A673 (cell line): ENCODE results near the gene BATF2. TPM values are rescaled to one million over a fixed set of nuclear protein-coding genes. Genes with fewer than 3 reads are reported as not detected.
"Not testable (repeated sequence)": the region's sequence is repeated elsewhere in the genome, so short reads cannot be mapped to it uniquely, and the experiment has no call there.

Source experiments
- BruUV-seq: library from RNA; stranded (reverse); fragments of 400-500 nt; replicated peaks from 2 replicates; lab custom pipeline; 2021; lab: Mats Ljungman, UMichigan
- CTCF ChIA-PET: fragments of 300-600 bp; sonication (Branson Sonifier 250); formaldehyde crosslinking; loops from one replicate; lab custom pipeline; 2022; ENCODE audit warnings: antibody characterized with exemption; lab: Charles Lee
- POLR2A ChIA-PET: fragments of 300-600 bp; sonication (Branson Sonifier 250); formaldehyde crosslinking; loops from one replicate; lab custom pipeline; 2022; ENCODE audit warnings: antibody characterized with exemption; ENCODE audit not compliant: low non-redundant PET; lab: Charles Lee
- DNase-seq: peaks from one replicate; pipeline ENCODE4 v3.0.0-alpha.2; 2015; ENCODE audit warnings: low spot score
- H3K27ac ChIP-seq: fragments of 200-600 bp; sonication (generic); 2 replicates; pipeline ENCODE4 v1.5.1; 2016; ENCODE audit warnings: mixed run types, low read depth, mild to moderate bottlenecking, mixed read lengths, antibody characterized with exemption, low read length; ENCODE audit not compliant: poor library complexity, severe bottlenecking
- H3K27me3 ChIP-seq: fragments of 200-600 bp; sonication (generic); replicated peaks from 2 replicates; pipeline ENCODE4 v1.6.1; 2017; ENCODE audit warnings: mixed run types, low read depth, mild to moderate bottlenecking, mixed read lengths, antibody characterized with exemption, low read length; ENCODE audit not compliant: insufficient read depth, poor library complexity
- H3K36me3 ChIP-seq: fragments of 200-600 bp; sonication (generic); 2 replicates; pipeline ENCODE4 v1.6.1; 2016; ENCODE audit warnings: mixed run types, mild to moderate bottlenecking, mixed read lengths, antibody characterized with exemption, low read length; ENCODE audit not compliant: insufficient read depth, poor library complexity, severe bottlenecking
- H3K4me1 ChIP-seq: fragments of 200-600 bp; sonication (generic); 2 replicates; pipeline ENCODE4 v1.6.1; 2017; ENCODE audit warnings: mixed run types, mild to moderate bottlenecking, mixed read lengths, antibody characterized with exemption, low read length; ENCODE audit not compliant: insufficient read depth, poor library complexity, severe bottlenecking
- H3K4me3 ChIP-seq: fragments of 200-600 bp; sonication (generic); 2 replicates; pipeline ENCODE4 v1.5.1; 2016; ENCODE audit warnings: low read depth, mixed run types, mild to moderate bottlenecking, mixed read lengths, low read length; ENCODE audit not compliant: poor library complexity, severe bottlenecking
- H3K9me3 ChIP-seq: fragments of 200-600 bp; sonication (generic); 2 replicates; pipeline ENCODE4 v1.6.1; 2016; ENCODE audit warnings: mixed run types, low read depth, mild to moderate bottlenecking, mixed read lengths, antibody characterized with exemption, low read length; ENCODE audit not compliant: poor library complexity, severe bottlenecking
- EZH2 ChIP-seq: fragments of 200-600 bp; sonication (generic); IDR thresholded peaks from 2 replicates; pipeline ENCODE4 v1.6.1; 2017; ENCODE audit warnings: borderline replicate concordance, low read depth, mild to moderate bottlenecking, mixed read lengths, antibody characterized with exemption, low read length; ENCODE audit not compliant: poor library complexity, severe bottlenecking
- intact Hi-C: fragments of 100-400 bp; cut with micrococcal nuclease; formaldehyde crosslinking; loops from one replicate; pipeline ENCODE4 v1.10.0; 2022; ENCODE audit not compliant: unreplicated experiment
- total RNA-seq: library from RNA; stranded (reverse); gene quantifications from 2 replicates; pipeline ENCODE4 v1.2.3, GENCODE V29; 2021
- TF ChIP-seq, protein P1 (sequence below): fragments of 300-800, 200-600 bp; sonication (generic); conservative IDR thresholded peaks from 2 replicates; pipeline ENCODE4 v1.5.1; 2017; ENCODE audit warnings: low read depth, mild to moderate bottlenecking, antibody characterized with exemption, low read length, moderate library complexity, mixed read lengths

Gene BATF2
- total RNA-seq, 1 experiment from 2014 or later: not detected

DNA sequence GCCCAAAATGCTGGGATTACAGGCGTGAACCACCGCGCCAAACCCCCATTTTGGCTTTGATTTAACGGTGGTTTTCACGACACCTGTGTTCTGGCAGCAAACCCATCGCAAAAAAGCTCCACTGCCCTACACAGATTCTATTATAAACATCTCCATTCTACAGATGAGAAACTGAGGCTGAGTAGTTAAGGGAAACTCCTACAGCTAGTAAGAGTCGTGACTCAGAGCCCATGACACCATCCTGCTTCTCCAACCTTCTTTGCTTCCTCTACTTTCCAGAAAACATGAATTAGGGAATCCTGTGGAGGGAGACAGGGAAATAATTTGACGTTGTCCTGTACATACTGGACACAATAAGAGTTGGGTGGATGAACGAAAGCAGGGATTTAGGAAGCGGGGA is 30.0 kb upstream of the BATF2 start:
- Histone ChIP-seq H3K27me3 (no peaks in the 10 kb centered on the region), H3K4me1 (peaks cover 12% of the 10 kb centered on the region), H3K27ac (peak overlapping the region; percentile 82), H3K4me3 (peak overlapping the region; percentile 52), H3K36me3 (no peaks in the 10 kb centered on the region), H3K9me3 (no peaks in the 10 kb centered on the region)
- TF ChIP-seq, protein P1, sequence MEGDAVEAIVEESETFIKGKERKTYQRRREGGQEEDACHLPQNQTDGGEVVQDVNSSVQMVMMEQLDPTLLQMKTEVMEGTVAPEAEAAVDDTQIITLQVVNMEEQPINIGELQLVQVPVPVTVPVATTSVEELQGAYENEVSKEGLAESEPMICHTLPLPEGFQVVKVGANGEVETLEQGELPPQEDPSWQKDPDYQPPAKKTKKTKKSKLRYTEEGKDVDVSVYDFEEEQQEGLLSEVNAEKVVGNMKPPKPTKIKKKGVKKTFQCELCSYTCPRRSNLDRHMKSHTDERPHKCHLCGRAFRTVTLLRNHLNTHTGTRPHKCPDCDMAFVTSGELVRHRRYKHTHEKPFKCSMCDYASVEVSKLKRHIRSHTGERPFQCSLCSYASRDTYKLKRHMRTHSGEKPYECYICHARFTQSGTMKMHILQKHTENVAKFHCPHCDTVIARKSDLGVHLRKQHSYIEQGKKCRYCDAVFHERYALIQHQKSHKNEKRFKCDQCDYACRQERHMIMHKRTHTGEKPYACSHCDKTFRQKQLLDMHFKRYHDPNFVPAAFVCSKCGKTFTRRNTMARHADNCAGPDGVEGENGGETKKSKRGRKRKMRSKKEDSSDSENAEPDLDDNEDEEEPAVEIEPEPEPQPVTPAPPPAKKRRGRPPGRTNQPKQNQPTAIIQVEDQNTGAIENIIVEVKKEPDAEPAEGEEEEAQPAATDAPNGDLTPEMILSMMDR: no peak
- no peak for TF ChIP-seq EZH2
- POLR2A ChIA-PET: no interaction called here
- DNase-seq: no peak
- no TSS peak for BruUV-seq
- intact Hi-C loops: loop anchor here (5.0 kb wide), 1 partner anchor 90 kb away; the partner anchor contains the start of gene ZNHIT2
- CTCF ChIA-PET: no interaction called here

DNA sequence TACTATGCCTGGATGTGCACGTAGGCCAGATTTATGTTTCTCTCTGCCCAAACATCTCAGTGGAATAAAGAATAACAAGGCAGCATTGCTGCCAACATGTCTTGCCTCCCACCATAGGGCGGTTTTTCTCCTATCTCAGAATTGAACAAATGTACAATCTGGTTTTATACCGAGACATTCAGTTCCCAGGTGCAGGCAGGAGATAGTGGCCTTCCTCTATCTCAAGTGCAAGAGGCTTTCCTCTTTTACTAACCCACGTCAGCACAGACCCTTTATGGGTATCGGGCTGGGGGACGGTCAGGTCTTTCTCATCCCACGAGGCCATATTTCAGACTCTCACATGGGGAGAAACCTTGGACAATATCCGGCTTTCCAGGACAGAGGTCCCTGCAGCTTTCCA is 26.7 kb upstream of the BATF2 start:
- H3K27me3 ChIP-seq, POLR2A ChIA-PET, H3K9me3 ChIP-seq, intact Hi-C loops, H3K4me3 ChIP-seq, H3K27ac ChIP-seq, BruUV-seq, DNase-seq, CTCF ChIA-PET: not testable (repeated sequence)
- H3K36me3 ChIP-seq: peaks cover 12% of the 10 kb centered on the region
- peaks cover 11% of the 10 kb centered on the region for H3K4me1 ChIP-seq

DNA sequence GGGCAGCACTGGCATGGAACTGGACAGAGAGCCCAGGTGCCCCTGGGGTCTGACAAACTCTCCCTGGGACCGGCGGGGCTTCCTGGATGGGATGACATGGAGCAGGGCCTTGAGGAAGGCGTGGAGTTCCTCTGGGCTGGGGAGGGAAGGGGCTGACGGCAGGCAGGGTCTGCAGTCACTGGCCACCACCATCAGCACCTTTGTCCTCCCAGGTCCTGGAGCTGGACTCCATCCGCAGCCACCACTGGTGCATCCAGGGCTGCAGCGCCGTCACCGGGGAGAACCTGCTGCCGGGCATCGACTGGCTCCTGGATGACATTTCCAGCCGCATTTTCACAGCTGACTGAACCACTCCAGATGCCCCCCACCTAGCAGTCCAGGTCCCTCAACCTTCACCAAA is 24.7 kb upstream of the BATF2 start:
- no peak overlapping the region for H3K4me3 ChIP-seq
- no peaks in the 10 kb centered on the region for H3K4me1 ChIP-seq
- intact Hi-C loops: no loop called here
- TF ChIP-seq, protein P1: no peak
- ChIA-PET CTCF (no interaction called here), POLR2A (no interaction called here)
- peaks cover 16% of the 10 kb centered on the region for H3K36me3 ChIP-seq
- no peak overlapping the region for H3K27ac ChIP-seq
- no peaks in the 10 kb centered on the region for H3K9me3 ChIP-seq
- no peak for DNase-seq
- no peaks in the 10 kb centered on the region for H3K27me3 ChIP-seq
- no TSS peak for BruUV-seq

DNA sequence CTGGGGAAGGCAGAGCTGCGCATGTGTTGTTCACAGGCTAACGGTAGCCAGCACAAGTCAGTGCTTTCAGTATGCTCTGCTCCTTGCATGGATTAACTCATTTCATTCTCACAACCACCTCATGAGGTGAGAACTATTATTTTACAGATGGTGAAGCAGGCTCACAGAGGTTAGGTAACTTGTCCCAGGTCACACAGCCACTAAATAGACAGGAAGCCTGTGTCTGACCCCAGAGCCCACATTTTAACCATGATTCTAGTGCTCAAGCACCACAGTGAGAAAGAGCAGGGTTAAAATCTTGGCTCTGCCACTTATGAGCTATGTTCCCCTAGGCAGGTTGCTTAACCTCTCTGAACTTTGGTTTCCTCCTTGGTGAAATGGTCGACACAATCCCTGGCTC is 24.2 kb upstream of the BATF2 start:
- no peaks in the 10 kb centered on the region for H3K4me1 ChIP-seq
- no peak for DNase-seq
- CTCF ChIA-PET: no interaction called here
- TF ChIP-seq EZH2: no peak
- TF ChIP-seq, protein P1: no peak
- no TSS peak for BruUV-seq
- no peak overlapping the region for H3K27ac ChIP-seq
- H3K9me3 ChIP-seq: no peaks in the 10 kb centered on the region
- no peak overlapping the region for H3K4me3 ChIP-seq
- POLR2A ChIA-PET: no interaction called here
- intact Hi-C loops: no loop called here
- peaks cover 16% of the 10 kb centered on the region for H3K36me3 ChIP-seq
- no peaks in the 10 kb centered on the region for H3K27me3 ChIP-seq
